Effector CD4-positive, alpha-beta T cell (primary cell): ENCODE measurements around the gene VSIG8.

Experiments used
- DNase-seq: peaks from one replicate; pipeline ENCODE4 v3.0.0-alpha.2; 2020

Gene VSIG8

GRCh38 chr1:159828176-159828575 is 34.3 kb downstream of the VSIG8 start:
- DNase-seq = no peak

- no peak for DNase-seq
Measured at GRCh38 chr1:159827549-159827948, 34.9 kb downstream of the VSIG8 start.

DNA sequence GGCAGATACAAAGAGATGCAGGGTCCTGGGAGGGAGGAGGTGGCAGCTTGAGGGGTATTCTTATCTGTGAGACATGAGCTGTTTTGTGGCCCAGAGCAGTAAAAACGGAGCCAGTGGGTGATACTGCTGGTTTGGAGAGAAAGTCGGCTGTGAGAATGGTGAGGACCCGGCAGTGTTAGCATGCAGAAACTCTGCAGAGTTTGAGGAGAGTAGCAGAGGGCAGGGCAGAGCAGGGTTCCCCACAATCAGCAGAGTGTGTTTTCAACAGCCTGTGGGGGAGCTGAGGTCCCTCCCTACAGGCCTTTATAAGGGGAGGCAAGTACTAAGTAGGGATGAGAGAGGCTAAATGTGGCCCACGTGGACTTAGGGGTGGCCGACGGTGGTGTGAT is 35.4 kb downstream of the VSIG8 start:
- no peak for DNase-seq

DNA sequence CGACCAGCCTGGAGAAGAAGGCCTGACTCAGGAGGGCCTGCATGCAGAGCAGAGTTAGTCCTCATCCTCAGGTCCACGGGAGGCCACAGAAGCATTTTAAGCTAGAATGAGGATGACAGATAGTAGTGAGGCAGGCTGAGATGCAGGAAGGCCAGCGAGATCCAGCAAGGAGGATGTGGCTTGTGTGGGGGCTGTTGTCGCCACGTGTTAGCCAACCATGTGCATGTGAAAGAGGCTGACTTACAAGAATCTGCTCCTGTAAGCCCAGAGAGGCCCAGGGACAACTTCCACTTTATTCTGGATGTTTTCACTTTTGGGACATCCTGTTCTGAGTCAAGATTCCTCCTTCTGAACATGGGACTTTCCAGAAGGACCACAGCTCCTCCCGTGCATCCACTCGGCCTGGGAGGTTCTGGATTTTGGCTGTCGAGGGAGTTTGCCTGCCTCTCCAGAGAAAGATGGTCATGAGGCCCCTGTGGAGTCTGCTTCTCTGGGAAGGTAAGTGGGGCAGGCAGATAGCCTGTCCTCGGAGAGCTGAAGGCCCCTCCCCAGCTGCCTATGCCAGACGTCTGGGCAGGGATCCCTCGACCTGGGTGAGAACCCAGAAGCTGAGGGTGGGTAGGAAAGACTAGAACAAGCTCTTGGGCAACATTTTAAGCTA is 35.9 kb downstream of the VSIG8 start, which contains the start of gene SLAMF8:
Gene SLAMF8 (plus strand): TSS at position 433 of the 661 bp plus-strand sequence. CDS start 26 bp downstream, at position 459.
- DNase-seq = peak; percentile 12

DNA sequence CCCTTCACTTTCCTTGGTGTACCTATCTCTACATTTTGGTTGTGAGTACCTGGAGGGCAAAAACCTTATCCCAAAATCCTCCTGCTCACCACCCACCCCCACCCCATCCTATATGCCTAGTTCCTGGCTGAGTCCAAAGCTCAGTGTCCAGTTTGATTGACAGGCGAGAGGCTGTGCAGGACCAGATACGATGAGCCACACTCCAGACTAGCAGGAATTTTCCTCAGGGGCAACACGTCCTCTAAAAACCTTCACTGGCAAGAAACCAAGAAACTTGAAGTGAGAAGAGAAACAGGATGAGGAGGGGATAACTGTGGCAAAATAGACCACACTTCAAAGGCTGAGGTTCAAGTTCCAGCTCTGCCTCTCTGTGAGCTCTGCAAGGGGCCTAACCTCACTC is 36.9 kb downstream of the VSIG8 start:
- DNase-seq = no peak

GRCh38 chr1:159823406-159823805 is 39.1 kb downstream of the VSIG8 start:
- DNase-seq = no peak

DNA sequence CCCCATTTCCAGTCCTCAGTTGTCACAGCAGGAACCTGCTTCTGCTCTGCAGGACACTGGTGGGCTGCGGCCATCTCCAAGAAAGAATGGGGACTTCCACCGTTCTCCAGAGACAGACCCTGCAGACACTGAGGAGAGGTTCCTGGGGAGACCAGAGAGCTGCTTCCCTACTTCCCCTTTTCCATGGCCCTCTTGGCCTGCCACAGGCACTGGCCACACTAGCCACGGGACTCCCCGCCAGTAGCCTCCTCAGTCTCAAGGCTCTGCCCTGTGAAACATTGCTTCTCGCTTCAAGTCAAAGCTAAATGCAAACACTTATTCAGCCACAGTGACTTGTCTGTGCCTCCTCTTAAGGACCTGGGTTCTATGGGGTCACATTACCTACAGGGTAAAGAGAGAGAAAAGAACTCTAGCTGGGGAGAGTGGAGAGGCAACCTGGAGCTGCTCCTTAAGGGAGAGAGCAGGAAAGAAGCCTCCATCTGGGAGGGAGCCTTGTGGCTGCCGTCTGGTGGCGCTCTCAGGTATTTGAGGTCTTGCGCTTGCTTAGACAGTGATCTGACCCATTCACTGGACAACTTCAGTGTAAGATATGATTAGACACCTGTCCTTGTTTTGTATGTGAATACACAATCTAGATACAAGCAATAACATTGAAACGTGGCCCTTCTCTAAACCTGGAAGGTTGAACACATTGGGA is 41.1 kb downstream of the VSIG8 start:
- peak; percentile 21 for DNase-seq

DNA sequence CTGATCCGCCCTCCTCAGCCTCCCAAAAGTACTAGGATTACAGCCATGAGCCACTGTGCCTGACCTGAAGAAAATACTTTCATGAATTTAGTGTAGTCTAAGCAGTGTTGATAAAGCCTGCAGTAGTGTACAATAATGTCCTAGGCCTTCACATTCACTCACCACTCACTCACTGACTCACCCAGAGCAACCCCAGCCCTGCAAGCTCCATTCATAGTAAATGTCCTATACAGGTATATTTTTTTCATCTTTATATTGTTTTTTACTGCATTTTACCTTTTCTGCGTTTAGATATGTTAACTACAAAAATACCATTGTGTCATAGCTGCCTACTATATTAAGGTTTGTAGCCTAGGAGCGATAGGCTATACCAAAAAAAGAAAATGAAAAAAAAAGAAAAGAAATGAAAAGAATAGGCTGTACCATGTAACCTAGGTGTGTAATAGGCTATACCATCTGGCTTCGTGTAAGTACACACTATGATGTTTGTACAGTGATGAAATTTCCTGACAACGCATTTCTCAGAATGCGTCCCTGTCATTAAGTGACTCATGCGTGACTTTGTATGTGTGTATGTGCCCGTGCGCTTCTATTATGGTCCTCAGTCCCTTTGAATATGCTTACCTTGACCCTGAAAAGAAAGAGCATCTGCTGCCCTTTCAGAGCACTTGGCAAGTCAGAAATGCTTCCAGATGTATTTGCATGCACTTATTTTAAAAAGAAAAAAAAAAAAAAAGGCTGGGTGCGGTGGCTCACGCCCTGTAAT is 45.0 kb downstream of the VSIG8 start:
- DNase-seq = no peak

DNA sequence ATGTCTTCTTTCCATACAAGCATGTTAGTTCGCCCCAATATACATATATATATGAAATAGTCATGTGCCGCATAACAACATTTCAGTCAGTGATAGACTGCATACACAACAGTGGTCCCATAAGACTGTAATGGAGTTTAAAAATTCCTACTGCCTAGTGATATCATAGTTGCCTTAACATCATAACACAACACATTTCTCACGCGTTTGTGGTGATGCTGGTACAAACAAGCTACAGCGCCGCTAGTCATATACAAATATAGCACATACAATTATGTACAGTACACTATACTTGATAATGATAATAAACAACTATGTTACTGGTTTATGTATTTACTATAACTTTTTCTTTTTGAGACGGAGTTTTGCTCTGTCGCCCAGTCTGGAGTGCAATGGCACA is 46.5 kb downstream of the VSIG8 start:
- DNase-seq = no peak

- DNase-seq = no peak
Measured at GRCh38 chr1:159804924-159805323, 57.5 kb downstream of the VSIG8 start.
